Bronchial epithelial cell (primary cell): ENCODE results near the gene FNIP1. TPM values are rescaled to one million over a fixed set of nuclear protein-coding genes. Genes with fewer than 3 reads are reported as not detected.

Experiments
- DNase-seq: peaks from one replicate; pipeline ENCODE4 v3.0.0-alpha.2; 2010; ENCODE audit warnings: low read depth
- FAIRE-seq: peaks from 2 replicates; lab custom pipeline; 2011; peaks lifted over from hg19 to GRCh38; lab: Jason Lieb, UNC
- H3K27me3 ChIP-seq: 2 replicates; pipeline ENCODE4 v1.5.1; 2011; ENCODE audit warnings: low read length; ENCODE audit not compliant: control insufficient read depth, insufficient read depth
- H3K36me3 ChIP-seq: 2 replicates; pipeline ENCODE4 v1.5.1; 2011; ENCODE audit warnings: low read length; ENCODE audit not compliant: control insufficient read depth, insufficient read depth
- H3K4me3 ChIP-seq: 2 replicates; pipeline ENCODE4 v1.5.1; 2011; ENCODE audit warnings: mild to moderate bottlenecking, low read depth, low read length, control low read depth
- total RNA-seq: library from RNA; depleted of rRNA; stranded (reverse); fragments of >200 nt; gene quantifications from 2 replicates; pipeline ENCODE4 v1.2.1, GENCODE V29; 2014
- TF ChIP-seq, protein P1 (sequence below): IDR thresholded peaks from 2 replicates; pipeline ENCODE4 v1.5.1; 2011; ENCODE audit warnings: mild to moderate bottlenecking, moderate library complexity, low read length, control low read depth, inconsistent platforms; ENCODE audit not compliant: insufficient read depth, severe bottlenecking

Gene FNIP1
- total RNA-seq, 1 donor from 2014 or later, result 45.0 TPM

DNA sequence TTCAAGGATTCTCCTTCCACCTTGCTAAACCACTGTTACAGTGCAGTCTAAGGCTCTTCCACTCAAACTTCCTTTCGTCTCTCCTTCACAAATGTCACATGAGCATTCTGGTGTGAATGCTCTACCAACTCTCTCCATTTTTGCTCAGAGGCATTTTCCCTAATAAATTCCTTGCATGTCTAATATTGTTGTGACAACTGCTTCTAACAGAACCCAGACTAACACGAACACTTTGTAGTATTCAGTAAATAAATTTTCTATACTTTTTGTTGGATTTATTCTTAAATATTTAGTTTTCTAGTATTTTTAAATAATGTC is 185.8 kb downstream of the FNIP1 start:
- no peak for DNase-seq
- H3K4me3 ChIP-seq, result no peak overlapping the region
- H3K36me3 ChIP-seq, result no peaks in the 10 kb centered on the region
- TF ChIP-seq, protein P1, sequence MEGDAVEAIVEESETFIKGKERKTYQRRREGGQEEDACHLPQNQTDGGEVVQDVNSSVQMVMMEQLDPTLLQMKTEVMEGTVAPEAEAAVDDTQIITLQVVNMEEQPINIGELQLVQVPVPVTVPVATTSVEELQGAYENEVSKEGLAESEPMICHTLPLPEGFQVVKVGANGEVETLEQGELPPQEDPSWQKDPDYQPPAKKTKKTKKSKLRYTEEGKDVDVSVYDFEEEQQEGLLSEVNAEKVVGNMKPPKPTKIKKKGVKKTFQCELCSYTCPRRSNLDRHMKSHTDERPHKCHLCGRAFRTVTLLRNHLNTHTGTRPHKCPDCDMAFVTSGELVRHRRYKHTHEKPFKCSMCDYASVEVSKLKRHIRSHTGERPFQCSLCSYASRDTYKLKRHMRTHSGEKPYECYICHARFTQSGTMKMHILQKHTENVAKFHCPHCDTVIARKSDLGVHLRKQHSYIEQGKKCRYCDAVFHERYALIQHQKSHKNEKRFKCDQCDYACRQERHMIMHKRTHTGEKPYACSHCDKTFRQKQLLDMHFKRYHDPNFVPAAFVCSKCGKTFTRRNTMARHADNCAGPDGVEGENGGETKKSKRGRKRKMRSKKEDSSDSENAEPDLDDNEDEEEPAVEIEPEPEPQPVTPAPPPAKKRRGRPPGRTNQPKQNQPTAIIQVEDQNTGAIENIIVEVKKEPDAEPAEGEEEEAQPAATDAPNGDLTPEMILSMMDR, result no peak
- FAIRE-seq, result no peak
- no peaks in the 10 kb centered on the region for H3K27me3 ChIP-seq

- FAIRE-seq (no peak), DNase-seq (peak; percentile 90)
- H3K27me3 ChIP-seq, result no peaks in the 10 kb centered on the region
- TF ChIP-seq, protein P1, result no peak
- no peaks in the 10 kb centered on the region for H3K36me3 ChIP-seq
- no peak overlapping the region for H3K4me3 ChIP-seq
These were observed 186.4 kb downstream of the FNIP1 start for GRCh38 chr5:131610198-131611063.

DNA sequence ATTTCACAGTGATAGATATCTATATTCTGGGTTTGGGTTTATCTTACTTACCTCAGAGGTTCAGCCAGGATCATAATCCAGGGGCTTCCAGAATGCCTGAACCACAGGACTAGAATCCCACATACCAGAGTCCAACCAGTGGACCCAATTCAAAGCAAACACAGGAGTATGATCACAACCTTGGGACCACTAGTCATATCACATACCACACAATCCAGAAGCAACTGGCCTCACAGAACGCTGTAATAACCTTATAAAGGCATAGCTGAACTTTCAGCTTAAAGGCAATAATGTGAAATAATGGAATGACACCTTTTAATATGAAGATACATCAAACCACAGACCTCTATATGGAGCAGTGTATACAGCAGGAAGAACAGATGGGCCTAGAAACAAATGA is 187.0 kb downstream of the FNIP1 start:
- H3K36me3 ChIP-seq, result no peaks in the 10 kb centered on the region
- H3K4me3 ChIP-seq, result no peak overlapping the region
- FAIRE-seq, result no peak
- no peak for DNase-seq
- no peaks in the 10 kb centered on the region for H3K27me3 ChIP-seq
- TF ChIP-seq, protein P1, result no peak

- Histone ChIP-seq H3K4me3 (no peak overlapping the region), H3K27me3 (no peaks in the 10 kb centered on the region), H3K36me3 (no peaks in the 10 kb centered on the region)
- DNase-seq (no peak), FAIRE-seq (no peak)
- TF ChIP-seq, protein P1, result no peak
These were observed 188.2 kb downstream of the FNIP1 start for GRCh38 chr5:131608597-131608996.

GRCh38 chr5:131607903-131608540 is 188.8 kb downstream of the FNIP1 start:
- H3K4me3 ChIP-seq, result no peak overlapping the region
- no peaks in the 10 kb centered on the region for H3K27me3 ChIP-seq
- TF ChIP-seq, protein P1, result no peak
- FAIRE-seq (no peak), DNase-seq (no peak)
- H3K36me3 ChIP-seq, result no peaks in the 10 kb centered on the region

- Histone ChIP-seq H3K4me3 (no peak overlapping the region), H3K36me3 (no peaks in the 10 kb centered on the region), H3K27me3 (no peaks in the 10 kb centered on the region)
- DNase-seq, result no peak
- TF ChIP-seq, protein P1, result no peak
- FAIRE-seq, result no peak
These were observed 189.4 kb downstream of the FNIP1 start for GRCh38 chr5:131607418-131607817.
